DND-41 (cell line): ENCODE data around the gene PUS3.

Source experiments
- ATAC-seq: fragments of 200-7000 bp; cut with Tn5 transposase; 3 replicates; pipeline ENCODE4 v1.9.1; 2021; ENCODE audit warnings: low read depth; ENCODE audit not compliant: insufficient read depth
- DNase-seq: peaks from one replicate; pipeline ENCODE4 v3.0.0-alpha.2; 2020
- H2AFZ ChIP-seq: 2 replicates; pipeline ENCODE4 v1.6.0; 2012; ENCODE audit warnings: low read depth, low read length
- H3K27ac ChIP-seq: 2 replicates; pipeline ENCODE4 v1.5.1; 2012; ENCODE audit warnings: low read length, inconsistent platforms
- H3K27me3 ChIP-seq: fragments of 200-600 bp; sonication (generic); 2 replicates; pipeline ENCODE4 v1.6.0; 2012; ENCODE audit warnings: low read length, mild to moderate bottlenecking, inconsistent platforms; ENCODE audit not compliant: insufficient read depth, poor library complexity
- H3K36me3 ChIP-seq: 2 replicates; pipeline ENCODE4 v1.5.1; 2012; ENCODE audit warnings: low read length, inconsistent platforms; ENCODE audit not compliant: insufficient read depth
- H3K4me1 ChIP-seq: 2 replicates; pipeline ENCODE4 v1.5.1; 2012; ENCODE audit warnings: mild to moderate bottlenecking, low read length; ENCODE audit not compliant: insufficient read depth
- H3K4me2 ChIP-seq: 2 replicates; pipeline ENCODE4 v1.6.0; 2012; ENCODE audit warnings: mild to moderate bottlenecking, moderate library complexity, low read length, inconsistent platforms; ENCODE audit not compliant: insufficient read depth
- H3K4me3 ChIP-seq, 2 experiments: fragments of 200-600 bp in 1 of 2; shearing (Covaris generic) in 1 of 2; 2 replicates each; pipeline ENCODE4 v1.5.1; 2012 to 2016; ENCODE audit warnings: inconsistent platforms in 2 of 2, low read length in 2 of 2, mild to moderate bottlenecking in 2 of 2, low read depth in 1 of 2, moderate library complexity in 1 of 2
- H3K79me2 ChIP-seq: 2 replicates; pipeline ENCODE4 v1.6.0; 2012; ENCODE audit warnings: low read length, inconsistent platforms; ENCODE audit not compliant: insufficient read depth
- H3K9ac ChIP-seq: 2 replicates; pipeline ENCODE4 v1.6.0; 2012; ENCODE audit warnings: low read depth, mild to moderate bottlenecking, inconsistent platforms, low read length, moderate library complexity
- H3K9me3 ChIP-seq: 2 replicates; pipeline ENCODE4 v1.5.1; 2012; ENCODE audit warnings: low read length, moderate library complexity, mild to moderate bottlenecking, inconsistent platforms; ENCODE audit not compliant: insufficient read depth, severe bottlenecking
- H4K20me1 ChIP-seq: 2 replicates; pipeline ENCODE4 v1.6.0; 2012; ENCODE audit warnings: low read length; ENCODE audit not compliant: insufficient read depth
- EZH2 ChIP-seq: IDR thresholded peaks from 3 replicates; pipeline ENCODE4 v1.6.1; 2012; ENCODE audit warnings: borderline replicate concordance, low read depth, mild to moderate bottlenecking, moderate library complexity, low read length, inconsistent platforms; ENCODE audit not compliant: severe bottlenecking
- TF ChIP-seq, protein P1 (sequence below): IDR thresholded peaks from 2 replicates; pipeline ENCODE4 v1.5.1; 2012; ENCODE audit warnings: borderline replicate concordance, low read length, moderate library complexity, mild to moderate bottlenecking; ENCODE audit not compliant: poor library complexity, severe bottlenecking; ENCODE audit errors: extremely low read depth

Gene PUS3

DNA sequence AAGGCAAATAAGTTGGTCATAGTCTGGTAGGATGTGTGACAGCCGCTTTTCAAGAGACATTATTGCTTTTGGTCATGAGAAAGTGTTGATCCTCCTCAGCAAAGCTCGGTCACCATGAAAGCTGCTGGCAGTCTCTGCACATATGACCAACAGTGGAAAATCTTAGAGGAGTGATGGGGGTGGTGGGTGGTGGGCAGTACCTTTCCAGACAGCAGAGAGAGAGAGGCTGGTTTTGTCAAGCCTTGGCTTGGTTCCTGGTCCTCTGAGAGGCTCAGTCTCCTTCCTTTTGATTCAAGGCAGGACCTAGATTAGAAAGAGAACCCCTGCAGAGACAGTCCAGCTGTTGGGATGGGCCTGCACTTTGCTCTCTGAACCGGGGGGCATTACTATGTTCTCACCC, 22.8 kb upstream of the PUS3 start:
- DNase-seq (no peak), ATAC-seq (no peak)
- H3K4me1 ChIP-seq, result no peaks in the 10 kb centered on the region

DNA sequence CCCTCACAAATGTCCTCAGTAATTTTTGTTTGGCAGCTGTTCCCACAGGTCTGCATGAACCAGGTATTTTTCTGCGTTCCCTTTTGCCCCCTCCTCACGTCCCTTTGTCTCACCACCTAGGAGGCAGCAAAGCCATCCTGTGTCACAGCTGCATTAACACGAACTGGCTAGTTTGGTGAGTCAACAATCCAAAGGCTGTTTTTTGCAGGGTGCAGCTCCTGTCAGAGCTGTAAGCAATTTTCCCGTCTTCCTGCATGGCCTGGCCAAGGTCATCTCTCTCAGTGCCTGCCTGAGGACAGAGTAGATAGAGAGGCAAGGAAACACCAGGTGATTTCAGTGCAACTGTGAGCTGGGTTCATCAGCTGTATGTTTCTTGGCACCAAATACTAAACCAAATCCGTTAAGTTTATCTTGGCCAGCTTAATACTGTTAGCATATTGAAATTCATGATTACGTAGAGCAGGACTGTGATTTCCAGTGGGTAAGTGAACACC, 22.3 kb upstream of the PUS3 start:
- no peak for DNase-seq
- TF ChIP-seq, protein P1, sequence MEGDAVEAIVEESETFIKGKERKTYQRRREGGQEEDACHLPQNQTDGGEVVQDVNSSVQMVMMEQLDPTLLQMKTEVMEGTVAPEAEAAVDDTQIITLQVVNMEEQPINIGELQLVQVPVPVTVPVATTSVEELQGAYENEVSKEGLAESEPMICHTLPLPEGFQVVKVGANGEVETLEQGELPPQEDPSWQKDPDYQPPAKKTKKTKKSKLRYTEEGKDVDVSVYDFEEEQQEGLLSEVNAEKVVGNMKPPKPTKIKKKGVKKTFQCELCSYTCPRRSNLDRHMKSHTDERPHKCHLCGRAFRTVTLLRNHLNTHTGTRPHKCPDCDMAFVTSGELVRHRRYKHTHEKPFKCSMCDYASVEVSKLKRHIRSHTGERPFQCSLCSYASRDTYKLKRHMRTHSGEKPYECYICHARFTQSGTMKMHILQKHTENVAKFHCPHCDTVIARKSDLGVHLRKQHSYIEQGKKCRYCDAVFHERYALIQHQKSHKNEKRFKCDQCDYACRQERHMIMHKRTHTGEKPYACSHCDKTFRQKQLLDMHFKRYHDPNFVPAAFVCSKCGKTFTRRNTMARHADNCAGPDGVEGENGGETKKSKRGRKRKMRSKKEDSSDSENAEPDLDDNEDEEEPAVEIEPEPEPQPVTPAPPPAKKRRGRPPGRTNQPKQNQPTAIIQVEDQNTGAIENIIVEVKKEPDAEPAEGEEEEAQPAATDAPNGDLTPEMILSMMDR, result no peak
- TF ChIP-seq EZH2, result no peak
- Histone ChIP-seq H3K4me3 (no peak overlapping the region), H3K9ac (no peak overlapping the region), H3K27me3 (no peaks in the 10 kb centered on the region), H4K20me1 (no peaks in the 10 kb centered on the region), H3K79me2 (no peaks in the 10 kb centered on the region), H3K4me2 (no peak overlapping the region), H3K9me3 (no peaks in the 10 kb centered on the region), H3K36me3 (no peaks in the 10 kb centered on the region), H3K4me1 (no peaks in the 10 kb centered on the region), H2AFZ (no peak overlapping the region), H3K27ac (no peak overlapping the region)
- no peak for ATAC-seq

More for the DNA sequence above, 22.8 kb upstream of the PUS3 start:
- no peak overlapping the region for H3K4me2 ChIP-seq
- H3K79me2 ChIP-seq, result no peaks in the 10 kb centered on the region
- no peaks in the 10 kb centered on the region for H4K20me1 ChIP-seq
- H3K9me3 ChIP-seq, result no peaks in the 10 kb centered on the region
- H3K27ac ChIP-seq, result no peak overlapping the region
- TF ChIP-seq, protein P1, result no peak
- TF ChIP-seq EZH2, result no peak
- no peaks in the 10 kb centered on the region for H3K27me3 ChIP-seq
- H2AFZ ChIP-seq, result no peak overlapping the region
- H3K36me3 ChIP-seq, result no peaks in the 10 kb centered on the region
- no peak overlapping the region for H3K9ac ChIP-seq
- H3K4me3 ChIP-seq, result no peak overlapping the region

DNA sequence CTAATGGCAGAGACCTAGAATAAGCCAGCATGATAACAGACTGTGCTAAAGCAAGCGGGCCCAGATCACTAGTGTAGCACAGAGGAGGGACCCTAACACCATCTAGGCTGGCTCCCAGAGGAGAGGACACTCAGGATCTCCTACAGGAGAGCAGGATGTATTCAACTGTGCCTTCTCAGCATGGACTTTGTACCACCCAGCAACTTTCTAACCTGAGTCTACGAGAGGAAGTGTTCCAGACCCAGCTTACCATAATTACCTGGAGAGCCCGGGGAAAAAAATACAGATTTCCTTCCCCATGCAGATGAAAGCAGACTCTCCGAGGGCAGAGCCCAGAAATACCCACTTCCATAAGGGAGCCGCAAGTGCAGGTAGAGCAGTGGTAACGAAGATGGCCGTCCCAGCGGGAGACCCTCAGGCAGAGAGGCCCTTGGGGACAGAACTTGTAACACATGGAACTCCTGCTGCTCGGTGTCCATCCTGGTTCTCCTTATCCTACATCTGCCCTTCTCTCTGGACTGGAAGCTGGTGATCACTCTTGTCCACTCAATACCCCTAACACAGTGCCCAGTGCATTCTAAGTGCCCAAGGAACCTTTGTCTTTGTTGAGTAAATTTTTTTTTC, 21.5 kb upstream of the PUS3 start:
- Histone ChIP-seq H3K79me2 (no peaks in the 10 kb centered on the region), H3K36me3 (no peaks in the 10 kb centered on the region), H3K4me2 (no peak overlapping the region), H3K4me3 (no peak overlapping the region), H2AFZ (no peak overlapping the region), H3K27ac (no peak overlapping the region), H4K20me1 (no peaks in the 10 kb centered on the region), H3K27me3 (no peaks in the 10 kb centered on the region), H3K4me1 (no peaks in the 10 kb centered on the region), H3K9ac (no peak overlapping the region), H3K9me3 (no peaks in the 10 kb centered on the region)
- TF ChIP-seq EZH2, result no peak
- TF ChIP-seq, protein P1, result no peak
- ATAC-seq, result no peak
- DNase-seq, result no peak
